IMR-90 (cell line): ENCODE data around the gene FOXP1. TPM values are rescaled to one million over a fixed set of nuclear protein-coding genes. Genes with fewer than 3 reads are reported as not detected.

Experiments
- ATAC-seq: fragments of 200-7000 bp; cut with Tn5 transposase; 2 replicates; pipeline ENCODE4 v1.9.1; 2020; ENCODE audit warnings: low read depth, mild to moderate bottlenecking, moderate library complexity
- BruUV-seq: library from RNA; stranded (reverse); fragments of 400-500 nt; replicated peaks from 2 replicates; lab custom pipeline; 2021; lab: Mats Ljungman, UMichigan
- CTCF ChIA-PET: fragments of 300-600 bp; formaldehyde crosslinking; extraction: SDS; loops from one replicate; lab custom pipeline; 2021; ENCODE audit warnings: antibody characterized with exemption; lab: Yijun Ruan, JAX
- POLR2A ChIA-PET: fragments of 300-600 bp; sonication (Branson Sonifier 250); formaldehyde crosslinking; loops from one replicate; lab custom pipeline; 2022; ENCODE audit warnings: antibody characterized with exemption; ENCODE audit not compliant: unreplicated experiment; lab: Charles Lee
- DNase-seq: peaks from one replicate; pipeline ENCODE4 v3.0.0; 2013
- H2AFZ ChIP-seq: replicated peaks from 2 replicates; pipeline ENCODE3; 2013; ENCODE audit warnings: low read length, mild to moderate bottlenecking; ENCODE audit not compliant: poor library complexity
- H2AK5ac ChIP-seq: 2 replicates; pipeline ENCODE4 v1.6.1; 2013; ENCODE audit warnings: low read depth, low read length, inconsistent platforms
- H2AK9ac ChIP-seq: replicated peaks from 2 replicates; pipeline ENCODE3; 2013; ENCODE audit warnings: mild to moderate bottlenecking, low read depth, low read length, moderate library complexity; ENCODE audit not compliant: poor library complexity
- H2BK120ac ChIP-seq: 2 replicates; pipeline ENCODE4 v1.6.1; 2013; ENCODE audit warnings: low read depth, low read length, inconsistent platforms
- H2BK15ac ChIP-seq: 3 replicates; pipeline ENCODE4 v1.6.1; 2013; ENCODE audit warnings: low read depth, low read length, inconsistent platforms
- H2BK20ac ChIP-seq: 2 replicates; pipeline ENCODE4 v1.6.1; 2013; ENCODE audit warnings: low read depth, mild to moderate bottlenecking, inconsistent platforms, low read length, moderate library complexity
- H2BK5ac ChIP-seq: 2 replicates; pipeline ENCODE4 v1.6.1; 2013; ENCODE audit warnings: mild to moderate bottlenecking, low read depth, low read length, inconsistent platforms; ENCODE audit not compliant: poor library complexity, severe bottlenecking
- H3K14ac ChIP-seq: replicated peaks from 2 replicates; pipeline ENCODE4 v1.6.1; 2013; ENCODE audit warnings: low read depth, low read length, inconsistent platforms
- H3K18ac ChIP-seq: 2 replicates; pipeline ENCODE4 v1.6.1; 2013; ENCODE audit warnings: low read depth, low read length, control low read depth
- H3K23ac ChIP-seq: 2 replicates; pipeline ENCODE4 v1.6.1; 2013; ENCODE audit warnings: low read depth, low read length, inconsistent platforms
- H3K27ac ChIP-seq: 2 replicates; pipeline ENCODE4 v1.5.1; 2013; ENCODE audit warnings: mild to moderate bottlenecking, control low read depth, low read length; ENCODE audit not compliant: insufficient read depth
- H3K27me3 ChIP-seq: 2 replicates; pipeline ENCODE4 v1.6.1; 2013; ENCODE audit warnings: low read length; ENCODE audit not compliant: control insufficient read depth, insufficient read depth
- H3K36me3 ChIP-seq: 2 replicates; pipeline ENCODE4 v1.6.1; 2013; ENCODE audit warnings: low read length, mixed read lengths; ENCODE audit not compliant: control insufficient read depth, insufficient read depth
- H3K4ac ChIP-seq: 2 replicates; pipeline ENCODE4 v1.6.1; 2013; ENCODE audit warnings: low read depth, low read length, inconsistent platforms
- H3K4me1 ChIP-seq: 2 replicates; pipeline ENCODE4 v1.6.1; 2013; ENCODE audit warnings: low read length, mixed read lengths; ENCODE audit not compliant: control insufficient read depth, insufficient read depth
- H3K4me2 ChIP-seq: 2 replicates; pipeline ENCODE4 v1.6.1; 2013; ENCODE audit warnings: low read depth, mild to moderate bottlenecking, control low read depth, low read length, moderate library complexity
- H3K4me3 ChIP-seq: 2 replicates; pipeline ENCODE4 v1.5.1; 2013; ENCODE audit warnings: low read depth, mild to moderate bottlenecking, control low read depth, low read length, moderate library complexity; ENCODE audit not compliant: insufficient read depth
- H3K56ac ChIP-seq: 2 replicates; pipeline ENCODE4 v1.6.1; 2013; ENCODE audit warnings: low read length, inconsistent platforms; ENCODE audit not compliant: insufficient read depth; ENCODE audit errors: extremely low read depth
- H3K79me1 ChIP-seq, 2 experiments: 2 replicates each; pipeline ENCODE4 v1.6.1; 2013; ENCODE audit warnings: low read length in 2 of 2, inconsistent platforms in 1 of 2, low read depth in 1 of 2
- H3K9ac ChIP-seq: 2 replicates; pipeline ENCODE4 v1.6.1; 2013; ENCODE audit warnings: low read depth, low read length, control low read depth
- H3K9me1 ChIP-seq: 2 replicates; pipeline ENCODE4 v1.6.1; 2013; ENCODE audit warnings: low read length, inconsistent platforms; ENCODE audit not compliant: insufficient read depth
- H3K9me3 ChIP-seq: 2 replicates; pipeline ENCODE4 v1.6.1; 2013; ENCODE audit warnings: low read length; ENCODE audit not compliant: control insufficient read depth, insufficient read depth
- H4K20me1 ChIP-seq: 2 replicates; pipeline ENCODE4 v1.6.1; 2013; ENCODE audit warnings: low read length, inconsistent platforms; ENCODE audit not compliant: insufficient read depth
- H4K5ac ChIP-seq: 2 replicates; pipeline ENCODE4 v1.6.1; 2013; ENCODE audit warnings: mild to moderate bottlenecking, low read depth, low read length, control low read depth
- H4K8ac ChIP-seq, 2 experiments: 2 replicates each; pipeline ENCODE4 v1.6.1; 2013; ENCODE audit warnings: low read depth in 2 of 2, low read length in 2 of 2, control low read depth in 1 of 2, inconsistent platforms in 1 of 2
- H4K91ac ChIP-seq: 2 replicates; pipeline ENCODE4 v1.6.1; 2013; ENCODE audit warnings: low read depth, low read length, inconsistent platforms; ENCODE audit not compliant: insufficient read depth
- BHLHE40 ChIP-seq: fragments of 150-350 bp; IDR thresholded peaks from 2 replicates; pipeline ENCODE4 v1.6.1; 2016; ENCODE audit warnings: mild to moderate bottlenecking, low read depth, low read length
- CEBPB ChIP-seq: IDR thresholded peaks from 2 replicates; pipeline ENCODE4 v1.6.1; 2012; ENCODE audit warnings: low read depth, low read length, improper control_type of control experiment
- CHD1 ChIP-seq: IDR thresholded peaks from 2 replicates; pipeline ENCODE4 v1.6.1; 2012; ENCODE audit warnings: low read depth, low read length, improper control_type of control experiment
- CTCF ChIP-seq: conservative IDR thresholded peaks from 2 replicates; pipeline ENCODE4 v1.5.1; 2012; ENCODE audit warnings: mild to moderate bottlenecking, low read depth, low read length, improper control_type of control experiment
- ELK1 ChIP-seq: fragments of 150-350 bp; IDR thresholded peaks from 2 replicates; pipeline ENCODE4 v1.6.1; 2016; ENCODE audit warnings: low read depth, mild to moderate bottlenecking, low read length, moderate library complexity, borderline replicate concordance
- FOS ChIP-seq: fragments of 150-350 bp; IDR thresholded peaks from 2 replicates; pipeline ENCODE4 v1.6.1; 2016; ENCODE audit warnings: low read depth, low read length
- MAFK ChIP-seq: IDR thresholded peaks from 2 replicates; pipeline ENCODE4 v1.6.1; 2012; ENCODE audit warnings: low read depth, low read length, improper control_type of control experiment
- MAZ ChIP-seq: IDR thresholded peaks from 2 replicates; pipeline ENCODE4 v1.6.1; 2012; ENCODE audit warnings: low read depth, mild to moderate bottlenecking, low read length, improper control_type of control experiment, moderate library complexity, borderline replicate concordance
- MXI1 ChIP-seq: IDR thresholded peaks from 2 replicates; pipeline ENCODE4 v1.6.1; 2012; ENCODE audit warnings: low read depth, mild to moderate bottlenecking, low read length, moderate library complexity, borderline replicate concordance
- NFE2L2 ChIP-seq: fragments of 150-350 bp; IDR thresholded peaks from 2 replicates; pipeline ENCODE4 v1.6.1; 2016; ENCODE audit warnings: low read depth, mild to moderate bottlenecking, low read length
- POLR2A ChIP-seq: IDR thresholded peaks from 2 replicates; pipeline ENCODE4 v1.6.1; 2012; ENCODE audit warnings: mild to moderate bottlenecking, low read depth, low read length
- RAD21 ChIP-seq: IDR thresholded peaks from 2 replicates; pipeline ENCODE4 v1.6.1; 2012; ENCODE audit warnings: low read length, improper control_type of control experiment
- RCOR1 ChIP-seq: IDR thresholded peaks from 2 replicates; pipeline ENCODE4 v1.6.1; 2012; ENCODE audit warnings: mild to moderate bottlenecking, low read length, improper control_type of control experiment; ENCODE audit not compliant: insufficient replicate concordance
- RFX5 ChIP-seq: IDR thresholded peaks from 2 replicates; pipeline ENCODE4 v1.8.0; 2012; ENCODE audit warnings: low read depth, mild to moderate bottlenecking, low read length, moderate library complexity
- SMC3 ChIP-seq: fragments of 150-350 bp; IDR thresholded peaks from 2 replicates; pipeline ENCODE4 v1.6.1; 2016; ENCODE audit warnings: low read depth, mild to moderate bottlenecking, antibody characterized with exemption, low read length, moderate library complexity
- USF2 ChIP-seq: fragments of 150-350 bp; IDR thresholded peaks from 2 replicates; pipeline ENCODE4 v1.6.1; 2017; ENCODE audit warnings: mild to moderate bottlenecking, antibody characterized with exemption, low read length, low read depth
- WGBS, 2 experiments: methylation state at CpG; one replicate each; pipeline versions ENCODE4 v1.1.5 to v1.1.7; 2013; ENCODE audit warnings: missing lambda C conversion rate in 2 of 2; ENCODE audit not compliant: insufficient read length in 1 of 2; ENCODE audit errors: extremely low coverage in 2 of 2; 5-methylcytosine and 5-hydroxymethylcytosine counted together
- dilution Hi-C: fragments of 300-500 bp; cut with HindIII; formaldehyde crosslinking; loops from one replicate; pipeline ENCODE4 v1.14.3; 2018; ENCODE audit warnings: low sequenced_read_pairs; ENCODE audit not compliant: unreplicated experiment
- in situ Hi-C: fragments of 300-500 bp; cut with MboI; formaldehyde crosslinking; loops from 3 replicates; pipeline ENCODE4 v1.14.3; 2019; ENCODE audit warnings: low sequenced_read_pairs, inconsistent platforms, mixed read lengths
- intact Hi-C: fragments of 100-400 bp; cut with micrococcal nuclease; formaldehyde crosslinking; loops from 2 replicates; pipeline ENCODE4 v1.10.0; 2022
- polyA plus RNA-seq, 3 experiments: library from polyadenylated mRNA; depleted of rRNA; stranded (reverse); fragments of >200 nt; gene quantifications; 2 replicates each; pipeline ENCODE4 v1.2.3, GENCODE V29; 2012; ENCODE audit warnings: low replicate concordance in 1 of 3
- total RNA-seq: library from RNA; depleted of rRNA; stranded (reverse); fragments of >200 nt; gene quantifications from 2 replicates; pipeline ENCODE4 v1.2.3, GENCODE V29; 2012

Gene FOXP1
- total and polyA plus RNA-seq, 2 of the 4 experiments (the other 2 are of a cell fraction): 37.0 to 132 TPM

GRCh38 chr3:71028802-71029201 lies 554.7 kb downstream of the FOXP1 start:
- Histone ChIP-seq H2BK5ac (no peak overlapping the region), H2BK15ac (no peak overlapping the region), H3K14ac (no peak overlapping the region), H3K9ac (no peak overlapping the region), H2AK5ac (no peak overlapping the region), H3K9me1 (peaks cover 18% of the 10 kb centered on the region), H3K56ac (no peak overlapping the region), H3K4ac (no peak overlapping the region), H2AK9ac (no peak overlapping the region), H3K4me2 (no peak overlapping the region), H3K4me1 (peaks cover 6% of the 10 kb centered on the region), H3K4me3 (no peak overlapping the region), H3K9me3 (no peaks in the 10 kb centered on the region), H3K27me3 (no peaks in the 10 kb centered on the region), H4K20me1 (peaks cover 31% of the 10 kb centered on the region), H3K27ac (no peak overlapping the region), H3K79me1 (peaks cover 54 to 87% of the 10 kb centered on the region in 2 experiments), H2BK20ac (no peak overlapping the region), H2BK120ac (no peak overlapping the region), H4K91ac (no peak overlapping the region), H3K36me3 (peaks cover 32% of the 10 kb centered on the region), H3K18ac (no peak overlapping the region), H2AFZ (no peak overlapping the region), H3K23ac (no peak overlapping the region), H4K8ac (no peak overlapping the region), H4K5ac (no peak overlapping the region)
- ChIA-PET POLR2A (no interaction called here), CTCF (no interaction called here)
- DNase-seq (no peak), ATAC-seq (no peak)
- BruUV-seq: no TSS peak
- no peak for TF ChIP-seq RCOR1
- no peak for TF ChIP-seq USF2
- TF ChIP-seq CHD1: no peak
- no peak for TF ChIP-seq CEBPB
- no peak for TF ChIP-seq RFX5
- TF ChIP-seq NFE2L2: no peak
- no peak for TF ChIP-seq RAD21
- no peak for TF ChIP-seq FOS
- TF ChIP-seq SMC3: no peak
- no peak for TF ChIP-seq MAZ
- TF ChIP-seq MAFK: no peak
- TF ChIP-seq ELK1: no peak
- no peak for TF ChIP-seq BHLHE40
- TF ChIP-seq CTCF: no peak
- no peak for TF ChIP-seq POLR2A
- no peak for TF ChIP-seq MXI1
- WGBS, 2 experiments: no CpG with 5 or more reads among the region's 7 CpGs
- intact Hi-C loops (no loop called here), in situ Hi-C loops (no loop called here), dilution Hi-C loops (no loop called here)
